GM12874 (cell line): ENCODE results near the gene OPN3.

Experiments
- CTCF ChIP-seq: IDR thresholded peaks from 2 replicates; pipeline ENCODE4 v1.5.1; 2011; ENCODE audit warnings: low read depth, mild to moderate bottlenecking, control low read depth, low read length, moderate library complexity; ENCODE audit not compliant: insufficient read depth

Gene OPN3

DNA sequence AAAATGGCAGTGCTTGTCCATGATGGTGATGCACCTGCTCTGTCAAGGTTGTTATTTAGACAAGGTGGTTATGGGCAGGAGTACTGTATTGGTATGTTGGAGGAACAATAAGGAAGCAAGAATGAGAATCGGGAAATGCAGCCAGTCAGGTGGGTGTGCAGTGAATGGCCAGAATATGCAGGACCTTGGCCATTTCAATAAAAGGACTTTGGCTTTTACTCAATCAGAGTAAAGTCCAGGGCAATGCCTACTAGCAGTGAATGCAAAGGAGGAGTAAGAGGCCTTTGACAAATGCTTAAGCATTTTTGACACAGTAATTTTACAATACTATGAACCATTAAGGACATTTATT, 2.4 kb upstream of the OPN3 start:
- no peak for TF ChIP-seq CTCF

DNA sequence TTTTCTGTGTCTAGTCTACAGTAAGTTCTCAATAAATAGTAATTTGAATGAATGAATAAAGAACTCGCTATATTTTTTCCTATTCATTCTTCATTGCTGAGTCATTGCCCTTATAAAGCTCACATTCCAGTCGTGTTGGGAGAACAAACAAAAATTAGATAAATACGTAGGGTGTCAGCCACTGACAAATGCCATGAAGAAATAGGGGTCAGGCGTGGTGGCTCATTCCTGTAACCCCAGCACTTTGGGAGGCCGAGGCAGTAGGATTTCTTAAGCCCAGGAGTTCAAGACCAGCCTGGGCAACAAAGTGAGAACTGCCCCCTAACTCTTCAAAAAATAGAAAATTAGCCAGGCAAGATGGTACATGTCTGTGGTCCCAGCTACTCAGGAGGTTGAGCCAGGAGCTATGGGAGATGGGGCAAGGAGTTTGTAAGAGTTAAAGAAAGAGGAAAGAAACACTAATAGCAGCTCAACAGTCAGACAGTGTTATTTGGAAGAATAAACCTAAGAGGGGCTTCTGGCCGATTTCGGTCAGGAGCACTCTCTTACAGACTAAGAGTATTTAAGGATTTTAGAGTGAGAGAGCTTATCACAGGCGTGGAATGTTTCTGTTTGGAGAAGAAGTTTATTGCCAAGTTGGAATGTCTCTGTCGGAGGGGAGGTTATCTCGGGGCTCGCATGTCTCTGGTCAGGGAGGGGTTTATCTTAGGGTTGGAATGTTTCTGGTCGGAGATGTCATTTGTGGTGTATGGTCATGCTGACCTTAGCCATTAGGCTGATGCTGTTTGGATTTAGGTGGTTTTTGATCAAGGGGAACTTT, 1.8 kb upstream of the OPN3 start:
- no peak for TF ChIP-seq CTCF

- no peak for TF ChIP-seq CTCF
These were observed 876 bp upstream of the OPN3 start for GRCh38 chr1:241640867-241641622.

- no peak for TF ChIP-seq CTCF
These were observed 483 bp downstream of the OPN3 start for GRCh38 chr1:241639623-241640148.

DNA sequence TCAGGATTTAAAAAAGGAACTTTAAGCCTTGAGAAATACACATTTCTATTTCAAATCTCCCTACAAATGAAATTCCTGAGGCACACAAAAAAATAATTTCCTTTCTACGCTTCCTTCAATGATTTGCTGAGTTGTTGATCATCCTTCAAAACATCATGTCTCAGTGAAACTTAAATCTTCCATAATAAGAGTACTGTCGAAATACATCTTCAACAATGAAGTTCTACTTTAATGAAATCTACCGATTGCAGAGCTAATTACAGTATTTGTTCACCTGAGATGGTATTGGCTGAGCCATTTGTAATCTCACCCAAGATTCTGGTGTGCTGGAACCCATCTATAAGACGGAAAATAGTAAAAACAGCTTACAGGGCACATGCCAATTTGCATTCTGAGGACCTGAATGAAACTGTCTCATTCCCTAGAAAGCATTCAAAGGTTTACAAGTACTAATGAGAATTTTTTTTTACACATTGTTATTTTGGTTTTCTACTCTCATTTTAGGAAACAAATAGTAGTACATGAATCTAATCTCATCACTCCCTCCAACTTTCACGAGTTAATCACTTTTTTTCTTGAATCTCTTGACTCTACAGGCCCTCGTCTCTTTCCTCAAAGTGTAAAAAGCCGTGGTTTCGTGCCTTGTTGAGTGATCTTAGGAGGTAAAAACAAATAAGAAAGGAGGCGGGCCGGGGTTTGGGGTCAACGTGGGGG, 1.1 kb downstream of the OPN3 start:
- TF ChIP-seq CTCF, result no peak

DNA sequence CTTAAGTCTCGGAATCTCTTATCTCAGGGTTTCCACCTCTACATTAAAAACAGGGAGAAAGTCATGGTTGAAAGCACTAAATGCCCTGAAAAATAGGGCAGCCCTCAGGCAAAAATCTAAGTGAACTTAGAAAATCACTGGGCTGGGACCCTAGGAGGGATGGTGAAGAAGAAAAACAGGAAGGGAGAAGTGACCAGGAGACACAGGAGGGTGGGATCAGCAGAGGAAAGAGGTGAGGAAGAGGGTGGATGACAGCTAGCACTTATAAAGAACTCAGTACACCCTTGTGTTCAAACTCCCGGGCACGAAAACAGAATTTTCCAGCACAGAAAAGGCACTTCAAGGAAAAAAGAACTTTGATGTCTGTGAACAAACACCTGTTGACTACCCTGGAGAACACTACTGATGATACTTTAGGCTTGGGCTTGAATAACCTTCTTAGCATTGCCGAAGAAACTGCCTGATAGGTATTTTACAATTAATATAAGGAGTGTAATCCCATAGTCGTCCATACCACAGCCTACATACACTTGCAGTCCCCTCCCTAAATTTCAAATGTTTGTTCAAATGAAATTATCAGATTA, 2.0 kb downstream of the OPN3 start:
- no peak for TF ChIP-seq CTCF

DNA sequence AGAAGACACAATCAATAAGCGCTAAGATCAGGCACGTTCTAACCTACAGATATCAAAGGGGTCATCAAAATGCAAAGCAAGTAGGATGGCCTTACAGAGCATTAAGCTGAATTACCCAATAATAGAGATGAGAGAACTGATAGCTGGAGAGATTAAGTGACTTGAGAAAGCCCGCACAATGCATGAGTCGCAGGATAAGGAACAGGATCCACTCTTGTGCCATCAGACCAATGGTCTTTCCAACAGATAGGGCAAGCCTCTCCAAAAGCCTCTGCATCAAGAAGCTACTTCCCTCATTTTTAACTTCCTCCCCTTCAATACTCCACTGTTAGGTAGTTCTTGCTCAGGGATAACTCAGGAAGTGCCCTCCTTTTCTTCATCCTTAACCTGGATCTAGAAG, 2.6 kb downstream of the OPN3 start:
- no peak for TF ChIP-seq CTCF
